NCI-H1105 (cell line): ENCODE measurements around the gene NOL9.
"Not testable (repeated sequence)": the region's sequence is repeated elsewhere in the genome, so short reads cannot be mapped to it uniquely, and the experiment has no call there.

Experiments used
- DNase-seq: peaks from one replicate; lab custom pipeline; 2025; lab: John Stamatoyannopoulos, UW

The NOL9 gene

GRCh38 chr1:6572653-6573383 is 18.5 kb upstream of the NOL9 start:
- no peak for DNase-seq

DNA sequence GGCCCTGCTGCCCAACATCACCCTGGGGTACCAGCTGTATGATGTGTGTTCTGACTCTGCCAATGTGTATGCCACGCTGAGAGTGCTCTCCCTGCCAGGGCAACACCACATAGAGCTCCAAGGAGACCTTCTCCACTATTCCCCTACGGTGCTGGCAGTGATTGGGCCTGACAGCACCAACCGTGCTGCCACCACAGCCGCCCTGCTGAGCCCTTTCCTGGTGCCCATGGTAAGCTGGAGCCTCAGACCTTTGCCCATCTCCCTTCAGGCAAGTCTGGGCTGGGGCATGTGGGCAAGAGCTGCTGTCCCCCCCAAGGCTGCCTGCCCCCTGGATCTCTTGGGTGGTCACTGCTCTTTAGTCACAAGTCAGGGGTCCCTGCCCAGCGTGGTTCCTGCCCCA is 16.7 kb upstream of the NOL9 start:
- no peak for DNase-seq

- DNase-seq = no peak
Measured at GRCh38 chr1:6570100-6570499, 15.8 kb upstream of the NOL9 start.

DNA sequence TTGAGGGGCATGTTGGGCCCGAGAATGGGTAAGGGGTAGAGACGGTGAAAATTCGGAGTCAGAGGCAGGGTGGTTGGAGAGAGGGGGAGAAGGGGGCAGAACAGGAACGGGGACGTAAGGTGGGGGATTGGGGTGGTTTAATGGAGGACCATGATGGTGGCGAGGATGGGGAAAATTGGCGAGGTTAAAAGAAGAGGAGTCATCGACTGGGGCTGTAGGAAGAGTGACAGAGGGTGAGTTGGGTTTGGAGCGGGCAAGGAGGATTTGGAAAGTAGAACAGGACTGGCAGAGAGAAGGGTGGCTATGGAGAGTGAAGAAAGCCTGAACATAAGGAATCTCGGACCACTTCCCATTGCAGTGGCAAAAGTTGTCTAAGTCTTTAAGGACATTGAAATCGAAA is 14.7 kb upstream of the NOL9 start:
- no peak for DNase-seq

DNA sequence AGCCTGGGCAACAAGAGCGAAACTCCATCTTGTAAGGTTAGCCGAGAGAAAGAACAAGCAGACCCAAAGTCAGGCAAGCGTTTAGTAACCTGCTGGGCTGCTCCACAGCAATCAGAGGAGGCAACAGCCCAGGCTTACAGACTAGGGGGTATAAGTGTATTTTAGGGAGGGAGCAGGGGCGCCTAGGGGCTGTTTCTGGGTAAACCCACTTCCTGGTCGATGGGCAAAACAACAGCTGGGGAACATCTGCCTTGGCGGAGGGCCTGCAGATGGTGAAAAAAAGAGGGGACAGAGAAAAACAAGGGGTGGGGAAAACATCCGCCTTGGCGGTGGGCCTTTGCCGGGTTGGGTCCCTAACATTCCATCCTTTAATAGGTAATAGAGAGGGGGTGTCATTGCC is 6.0 kb upstream of the NOL9 start:
- DNase-seq = no peak

DNA sequence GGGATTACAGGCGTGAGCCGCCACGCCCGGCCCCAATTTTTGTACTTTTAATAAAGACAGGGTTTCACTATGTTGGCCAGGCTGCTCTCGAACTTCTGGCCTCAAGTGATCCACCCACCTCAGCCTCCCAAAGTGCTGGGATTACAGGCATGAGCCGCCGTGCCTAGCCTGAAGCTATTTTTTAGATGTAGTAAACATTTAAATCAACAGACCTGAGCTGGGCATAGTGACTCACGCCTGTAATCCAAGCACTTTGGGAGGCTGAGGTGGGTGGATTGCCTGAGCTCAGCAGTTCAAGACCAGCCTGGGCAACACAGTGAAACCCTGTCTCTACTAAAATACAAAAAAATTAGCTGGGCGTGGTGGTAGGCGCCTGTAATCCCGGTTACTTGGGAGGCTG is 4.8 kb upstream of the NOL9 start:
- DNase-seq = not testable (repeated sequence)

- DNase-seq = no peak
Measured at GRCh38 chr1:6557597-6557996, 3.3 kb upstream of the NOL9 start.

GRCh38 chr1:6554907-6555778 is 830 bp upstream of the NOL9 start, which contains the start of gene TAS1R1:
TSS of gene TAS1R1 (plus strand) at chr1:6555307. CDS start at chr1:6555374, 67 bp downstream.
- DNase-seq = no peak

GRCh38 chr1:6547301-6547700 is 7.0 kb downstream of the NOL9 start:
- no peak for DNase-seq

GRCh38 chr1:6546326-6546725 is 8.0 kb downstream of the NOL9 start:
- DNase-seq = no peak

DNA sequence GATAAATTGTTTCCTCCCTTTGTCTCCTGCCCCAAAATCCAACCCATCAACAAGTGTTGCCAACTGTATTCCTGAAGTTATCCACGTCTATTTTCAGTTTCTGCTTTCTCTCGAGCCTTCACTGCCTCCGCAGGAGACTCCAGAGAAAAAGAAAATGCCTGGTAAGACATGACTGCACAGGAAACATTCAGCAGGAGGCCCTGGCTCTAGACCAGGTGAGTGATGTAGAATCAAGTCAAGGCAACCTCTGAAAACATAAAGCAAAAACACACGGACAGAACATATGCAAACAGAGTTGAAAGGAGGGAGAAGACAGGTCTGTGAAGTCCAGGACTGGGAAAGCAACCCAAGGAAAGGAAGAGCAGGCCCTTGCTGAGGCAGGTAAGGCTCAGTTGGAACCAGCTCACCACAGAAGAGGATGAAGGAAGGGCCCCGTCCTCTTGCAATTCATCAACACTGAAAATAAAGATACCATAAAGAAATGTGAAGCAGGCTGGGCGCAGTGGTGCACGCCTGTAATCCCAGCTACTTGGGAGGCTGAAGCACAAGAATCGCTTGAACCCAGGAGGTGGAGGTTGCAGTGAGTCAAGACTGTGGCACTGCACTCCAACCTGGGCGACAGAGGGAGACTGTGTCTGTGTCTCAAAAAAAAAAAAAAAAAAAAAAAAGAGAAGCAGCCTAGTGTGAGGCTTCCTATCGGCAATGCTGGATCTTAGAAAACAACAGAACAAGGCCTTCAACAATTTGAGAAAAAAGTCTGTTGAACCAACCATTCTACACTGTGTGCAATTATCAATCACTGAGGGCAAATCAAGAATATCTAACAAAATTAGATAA is 8.8 kb downstream of the NOL9 start:
- no peak for DNase-seq

- no peak for DNase-seq
Measured at GRCh38 chr1:6544831-6545230, 9.5 kb downstream of the NOL9 start.

DNA sequence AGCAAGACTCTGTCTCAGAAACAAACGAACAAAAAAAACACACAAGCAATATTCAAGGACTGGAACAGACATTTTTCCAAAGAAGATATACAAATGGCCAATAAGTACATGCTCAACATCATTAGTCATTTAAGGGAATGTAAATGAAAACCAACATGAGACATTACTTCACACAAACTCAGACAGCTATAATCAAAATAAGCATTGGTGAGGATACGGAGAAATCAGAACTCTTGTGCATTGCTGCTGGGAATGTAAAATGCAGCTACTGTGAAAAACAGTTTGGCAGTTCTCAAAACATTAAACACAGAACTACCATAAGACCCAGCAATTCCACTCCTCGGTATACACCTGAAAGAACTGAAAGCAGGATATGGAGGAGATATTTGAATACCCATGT is 15.4 kb downstream of the NOL9 start:
- no peak for DNase-seq

- no peak for DNase-seq
Measured at GRCh38 chr1:6536291-6536690, 18.0 kb downstream of the NOL9 start.

DNA sequence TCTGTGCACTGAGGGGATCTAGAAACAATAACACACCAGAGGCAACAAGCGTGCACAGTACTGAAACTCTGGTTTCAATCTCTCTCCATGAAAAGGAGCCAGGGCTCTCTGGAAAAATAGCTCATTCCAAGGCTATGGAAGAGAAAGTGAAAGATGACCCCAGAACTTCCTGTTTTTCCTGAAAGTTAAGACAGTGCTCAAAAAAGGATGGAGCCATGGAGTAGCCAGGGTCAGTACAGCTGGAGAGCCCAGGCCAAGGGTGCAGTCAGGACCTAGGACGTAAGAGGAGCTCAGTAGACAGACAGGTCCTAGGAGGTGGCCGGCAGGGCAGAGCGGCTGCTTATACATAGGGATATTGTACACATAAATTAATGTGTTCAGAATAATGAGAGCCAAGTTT is 19.1 kb downstream of the NOL9 start:
- DNase-seq = no peak

DNA sequence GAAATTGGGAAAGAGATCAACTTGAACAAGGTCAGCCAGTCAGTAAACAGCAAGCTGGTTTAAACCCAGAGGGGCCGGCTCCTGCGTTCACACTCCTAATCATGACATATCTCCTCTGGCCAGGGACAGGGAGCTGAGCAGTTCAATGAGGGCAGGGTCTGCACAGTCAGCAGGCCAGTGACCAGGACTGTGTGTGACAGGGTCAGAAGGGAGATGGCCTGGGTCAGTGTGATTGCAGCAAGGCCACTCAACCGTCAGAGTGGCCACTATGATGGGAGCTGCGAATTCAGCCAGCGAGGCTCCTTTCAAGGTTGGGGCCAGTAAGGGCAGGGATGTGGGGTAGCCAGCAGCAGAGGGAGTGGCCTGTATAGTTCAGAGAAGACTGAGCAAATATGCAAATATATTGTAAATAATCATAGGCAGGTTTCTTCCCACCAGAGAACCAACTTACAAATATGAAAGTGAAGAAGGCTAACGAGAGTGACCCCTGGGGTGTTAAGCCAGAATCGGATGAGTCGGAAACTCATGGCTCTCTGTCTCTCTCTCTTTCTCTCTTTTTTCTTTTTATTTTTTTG is 20.0 kb downstream of the NOL9 start:
- no peak for DNase-seq

GRCh38 chr1:6531996-6532395 is 22.3 kb downstream of the NOL9 start:
- no peak for DNase-seq

GRCh38 chr1:6530504-6531160 is 23.7 kb downstream of the NOL9 start:
- DNase-seq = no peak

DNA sequence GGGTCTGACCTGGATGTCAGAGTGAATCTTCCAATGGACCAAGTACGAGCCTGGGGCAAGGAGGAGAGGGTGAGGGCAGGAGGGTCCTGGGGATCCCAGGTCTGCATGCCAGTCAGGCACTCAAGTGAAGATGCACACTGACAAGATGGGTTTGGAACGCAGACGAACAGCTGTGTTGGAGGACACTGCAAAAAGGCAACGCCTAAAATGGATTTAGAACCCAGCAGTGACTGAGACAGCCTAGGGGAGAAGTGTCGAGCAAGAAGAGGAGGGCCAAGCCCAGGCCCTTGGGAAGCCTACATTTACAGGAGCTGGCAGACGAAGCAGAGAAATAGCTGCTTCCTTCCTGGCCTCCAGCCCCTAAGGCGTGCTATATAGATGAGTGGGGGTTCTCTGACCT is 25.8 kb downstream of the NOL9 start:
- DNase-seq = no peak

GRCh38 chr1:6526316-6526715 is 28.0 kb downstream of the NOL9 start:
- DNase-seq = no peak

GRCh38 chr1:6523566-6523965 is 30.7 kb downstream of the NOL9 start:
- no peak for DNase-seq

DNA sequence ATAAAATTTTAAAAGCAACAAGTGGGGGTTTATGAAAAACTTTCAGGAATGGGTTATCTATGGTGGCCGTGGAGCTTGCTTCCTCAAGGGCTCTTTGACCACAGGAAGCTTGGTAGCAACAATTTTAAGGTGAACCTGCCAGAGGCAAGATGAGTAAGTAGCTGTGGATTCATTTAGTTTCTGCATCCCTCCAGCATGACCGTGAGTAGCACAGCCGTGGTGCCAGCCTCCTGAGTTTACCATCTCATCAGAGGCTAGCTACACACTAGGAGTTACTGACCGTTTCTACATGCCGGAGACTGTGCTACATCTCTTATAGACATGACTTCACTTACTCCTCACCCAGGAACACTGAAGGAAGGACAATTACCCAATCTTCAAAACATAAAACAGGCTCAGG is 32.8 kb downstream of the NOL9 start:
- DNase-seq = no peak
